Measurements from ENCODE around the gene DVL1. TPM values are rescaled to one million over a fixed set of nuclear protein-coding genes. Genes with fewer than 3 reads are reported as not detected.

Gene DVL1
- total RNA-seq, 1 donor from 2014 or later: 32.6 TPM

- no peak for DNase-seq (ENCODE audit: low read depth in 2 of 2)
Observed at GRCh38 chr1:1342061-1342562, 7.1 kb downstream of the DVL1 start.

GRCh38 chr1:1341549-1342021, 7.6 kb downstream of the DVL1 start:
- no peak for DNase-seq (ENCODE audit: low read depth in 2 of 2)

- no peak for DNase-seq (ENCODE audit: low read depth in 2 of 2)
Observed at GRCh38 chr1:1340791-1341548, 8.2 kb downstream of the DVL1 start.

GRCh38 chr1:1340185-1340584, 9.0 kb downstream of the DVL1 start:
- no peak for DNase-seq (ENCODE audit: low read depth in 2 of 2)

GRCh38 chr1:1338278-1338677, 10.9 kb downstream of the DVL1 start:
- no peak for DNase-seq (ENCODE audit: low read depth in 2 of 2)

- no peak for DNase-seq (ENCODE audit: low read depth in 2 of 2)
Observed at GRCh38 chr1:1337793-1338147, 11.4 kb downstream of the DVL1 start.

- no peak for DNase-seq (ENCODE audit: low read depth in 2 of 2)
Observed at GRCh38 chr1:1336931-1337792, 12.1 kb downstream of the DVL1 start.

- DNase-seq (ENCODE audit: low read depth in 2 of 2): no peak
Observed at GRCh38 chr1:1336446-1336845, 12.8 kb downstream of the DVL1 start.

- DNase-seq (ENCODE audit: low read depth in 2 of 2): no peak
Observed at GRCh38 chr1:1335792-1336248, 13.4 kb downstream of the DVL1 start.

GRCh38 chr1:1335283-1335682, 13.9 kb downstream of the DVL1 start:
- no peak for DNase-seq (ENCODE audit: low read depth in 2 of 2)

- no peak for DNase-seq (ENCODE audit: low read depth in 2 of 2)
Observed at GRCh38 chr1:1334835-1335234, 14.4 kb downstream of the DVL1 start.

GRCh38 chr1:1333551-1334241, 15.5 kb downstream of the DVL1 start:
- no peak for DNase-seq (ENCODE audit: low read depth in 2 of 2)

- no peak for DNase-seq (ENCODE audit: low read depth in 2 of 2)
Observed at GRCh38 chr1:1332774-1333480, 16.3 kb downstream of the DVL1 start.

GRCh38 chr1:1332031-1332755, 17.0 kb downstream of the DVL1 start:
- no peak for DNase-seq (ENCODE audit: low read depth in 2 of 2)

- no peak for DNase-seq (ENCODE audit: low read depth in 2 of 2)
Observed at GRCh38 chr1:1331068-1331965, 17.9 kb downstream of the DVL1 start, which contains the start of gene TAS1R3. TAS1R3 (plus strand) TSS chr1:1331280; CDS start chr1:1331346, 66 bp downstream.

- DNase-seq (ENCODE audit: low read depth in 2 of 2): no peak
Observed at GRCh38 chr1:1330366-1331067, 18.7 kb downstream of the DVL1 start.

- no peak for DNase-seq (ENCODE audit: low read depth in 2 of 2)
Observed at GRCh38 chr1:1329304-1330210, 19.7 kb downstream of the DVL1 start.

GRCh38 chr1:1328254-1328653, 21.0 kb downstream of the DVL1 start:
- no peak for DNase-seq (ENCODE audit: low read depth in 2 of 2)

Data from dermis microvascular lymphatic vessel endothelial cell (primary cell).